H9 (cell line): ENCODE data around the gene LBX2. TPM values are rescaled to one million over a fixed set of nuclear protein-coding genes. Genes with fewer than 3 reads are reported as not detected.

ENCODE experiments used
- DNase-seq: peaks from one replicate; pipeline ENCODE4 v3.0.0-alpha.2; 2017
- H2AFZ ChIP-seq: one replicate; pipeline ENCODE4 v1.6.1; 2013; ENCODE audit warnings: mild to moderate bottlenecking, low read length, control low read depth, moderate library complexity
- H2AK5ac ChIP-seq: 2 replicates; pipeline ENCODE4 v1.6.1; 2013; ENCODE audit warnings: low read length, control low read depth, mixed read lengths; ENCODE audit not compliant: insufficient read length
- H2BK120ac ChIP-seq: one replicate; pipeline ENCODE4 v1.6.1; 2013; ENCODE audit warnings: low read depth, mild to moderate bottlenecking, low read length, control low read depth, inconsistent platforms; ENCODE audit not compliant: poor library complexity, severe bottlenecking
- H2BK12ac ChIP-seq: 2 replicates; pipeline ENCODE4 v1.6.1; 2013; ENCODE audit warnings: low read length, control low read depth, mixed read lengths, low read depth; ENCODE audit not compliant: insufficient read length
- H2BK15ac ChIP-seq: 2 replicates; pipeline ENCODE4 v1.6.1; 2013; ENCODE audit warnings: low read depth, low read length, control low read depth
- H2BK20ac ChIP-seq: one replicate; pipeline ENCODE4 v1.6.1; 2013; ENCODE audit warnings: low read depth, mild to moderate bottlenecking, low read length, control low read depth, inconsistent platforms; ENCODE audit not compliant: poor library complexity, severe bottlenecking
- H2BK5ac ChIP-seq: 2 replicates; pipeline ENCODE4 v1.6.1; 2013; ENCODE audit warnings: low read length, control low read depth, mixed read lengths; ENCODE audit not compliant: insufficient read length
- H3K14ac ChIP-seq: 2 replicates; pipeline ENCODE4 v1.6.1; 2013; ENCODE audit warnings: low read length, control low read depth; ENCODE audit not compliant: insufficient read depth
- H3K18ac ChIP-seq: 2 replicates; pipeline ENCODE4 v1.6.1; 2013; ENCODE audit warnings: low read depth, mild to moderate bottlenecking, mixed read lengths, low read length, control low read depth; ENCODE audit not compliant: insufficient read length
- H3K23ac ChIP-seq: 2 replicates; pipeline ENCODE4 v1.6.1; 2013; ENCODE audit warnings: low read length, control low read depth, mixed read lengths, low read depth; ENCODE audit not compliant: insufficient read length
- H3K23me2 ChIP-seq: 2 replicates; pipeline ENCODE4 v1.6.1; 2013; ENCODE audit warnings: low read depth, mild to moderate bottlenecking, mixed read lengths, low read length, control low read depth; ENCODE audit not compliant: insufficient read length, poor library complexity, severe bottlenecking
- H3K27ac ChIP-seq: 2 replicates; pipeline ENCODE4 v1.5.1; 2013; ENCODE audit warnings: low read length, control low read depth, mixed read lengths, low read depth; ENCODE audit not compliant: insufficient read length
- H3K27me3 ChIP-seq: 2 replicates; pipeline ENCODE4 v1.6.1; 2013; ENCODE audit warnings: low read length, control low read depth, inconsistent platforms; ENCODE audit not compliant: insufficient read depth
- H3K4ac ChIP-seq: 2 replicates; pipeline ENCODE4 v1.6.1; 2013; ENCODE audit warnings: low read depth, mild to moderate bottlenecking, control low read depth, inconsistent platforms, low read length, moderate library complexity
- H3K4me1 ChIP-seq: 2 replicates; pipeline ENCODE4 v1.6.1; 2013; ENCODE audit warnings: low read length, control low read depth, inconsistent platforms; ENCODE audit not compliant: insufficient read depth
- H3K4me2 ChIP-seq: 2 replicates; pipeline ENCODE4 v1.6.1; 2013; ENCODE audit warnings: low read length, control low read depth, mixed read lengths; ENCODE audit not compliant: insufficient read length, insufficient read depth
- H3K56ac ChIP-seq: 2 replicates; pipeline ENCODE4 v1.6.1; 2013; ENCODE audit warnings: low read depth, mild to moderate bottlenecking, mixed read lengths, low read length, control low read depth; ENCODE audit not compliant: insufficient read length
- H3K79me1 ChIP-seq: 2 replicates; pipeline ENCODE4 v1.6.1; 2013; ENCODE audit warnings: low read depth, mild to moderate bottlenecking, moderate library complexity, low read length, control low read depth, inconsistent platforms; ENCODE audit not compliant: insufficient read depth, poor library complexity, severe bottlenecking
- H3K79me2 ChIP-seq: 2 replicates; pipeline ENCODE4 v1.6.1; 2013; ENCODE audit warnings: low read length, control low read depth, inconsistent platforms; ENCODE audit not compliant: insufficient read depth
- H3K9ac ChIP-seq: 2 replicates; pipeline ENCODE4 v1.6.1; 2013; ENCODE audit warnings: low read length, control low read depth, mixed read lengths; ENCODE audit not compliant: insufficient read length; ENCODE audit errors: extremely low read depth
- H3K9me3 ChIP-seq: one replicate; pipeline ENCODE4 v1.6.1; 2013; ENCODE audit warnings: low read depth, low read length, inconsistent platforms; ENCODE audit not compliant: control insufficient read depth
- H3T11ph ChIP-seq: one replicate; pipeline ENCODE4 v1.6.1; 2013; ENCODE audit warnings: mild to moderate bottlenecking, low read length, control low read depth, inconsistent platforms
- H4K20me1 ChIP-seq: one replicate; pipeline ENCODE4 v1.6.1; 2013; ENCODE audit not compliant: control insufficient read depth, insufficient read length, insufficient read depth
- H4K5ac ChIP-seq: 2 replicates; pipeline ENCODE4 v1.6.1; 2013; ENCODE audit warnings: low read depth, mild to moderate bottlenecking, mixed read lengths, low read length, control low read depth; ENCODE audit not compliant: insufficient read length
- H4K8ac ChIP-seq: replicated peaks from 2 replicates; pipeline ENCODE4 v1.6.1; 2013; ENCODE audit warnings: low read length, control low read depth, mixed read lengths, low read depth; ENCODE audit not compliant: insufficient read length
- H4K91ac ChIP-seq: 2 replicates; pipeline ENCODE4 v1.6.1; 2013; ENCODE audit warnings: low read depth, mild to moderate bottlenecking, moderate library complexity, mixed read lengths, low read length, control low read depth; ENCODE audit not compliant: insufficient read length
- H3K27ac Mint-ChIP-seq, 3 experiments: 2 replicates in 2 of 3; 3 replicates in 1 of 3; pipeline ENCODE4 v1.8.0; 2020 to 2021; ENCODE audit warnings: mixed read lengths in 3 of 3, mild to moderate bottlenecking in 1 of 3, moderate library complexity in 1 of 3
- H3K27me3 Mint-ChIP-seq: 2 replicates; pipeline ENCODE4 v1.8.0; 2021; ENCODE audit warnings: low read depth, mild to moderate bottlenecking, moderate library complexity, mixed read lengths
- H3K36me3 Mint-ChIP-seq, 3 experiments: 2 replicates in 2 of 3; 3 replicates in 1 of 3; pipeline ENCODE4 v1.8.0; 2020 to 2021; ENCODE audit warnings: low read depth in 3 of 3, mixed read lengths in 3 of 3; ENCODE audit not compliant: insufficient read depth in 1 of 3
- H3K4me1 Mint-ChIP-seq, 2 experiments: 2 replicates each; pipeline ENCODE4 v1.8.0; 2020; ENCODE audit warnings: mixed read lengths in 2 of 2
- H3K4me3 Mint-ChIP-seq, 2 experiments: 2 replicates in 1 of 2; 3 replicates in 1 of 2; pipeline ENCODE4 v1.8.0; 2020 to 2021; ENCODE audit warnings: mild to moderate bottlenecking in 2 of 2, mixed read lengths in 2 of 2, moderate library complexity in 1 of 2
- H3K9me3 Mint-ChIP-seq, 2 experiments: 2 replicates in 1 of 2; 3 replicates in 1 of 2; pipeline ENCODE4 v1.8.0; 2020; ENCODE audit warnings: mild to moderate bottlenecking in 2 of 2, mixed read lengths in 2 of 2, moderate library complexity in 1 of 2
- CTCF ChIP-seq: fragments of 200-600 bp; sonication (generic); conservative IDR thresholded peaks from 3 replicates; pipeline ENCODE4 v1.8.0; 2021; ENCODE audit warnings: antibody characterized with exemption, mild to moderate bottlenecking
- WGBS: extraction: QIAGEN DNeasy Blood & Tissue Kit; methylation state at CpG from one replicate; pipeline ENCODE4 v1.1.7; 2013; ENCODE audit warnings: missing lambda C conversion rate, low lambda C conversion rate, mixed read lengths; ENCODE audit not compliant: insufficient read length; ENCODE audit errors: extremely low coverage; 5-methylcytosine and 5-hydroxymethylcytosine counted together
- total RNA-seq: library from RNA; stranded (reverse); gene quantifications from 2 replicates; pipeline ENCODE4 v1.2.1, GENCODE V29; 2021

The LBX2 gene
- total RNA-seq, 1 experiment from 2014 or later, result 1.1 TPM

DNA sequence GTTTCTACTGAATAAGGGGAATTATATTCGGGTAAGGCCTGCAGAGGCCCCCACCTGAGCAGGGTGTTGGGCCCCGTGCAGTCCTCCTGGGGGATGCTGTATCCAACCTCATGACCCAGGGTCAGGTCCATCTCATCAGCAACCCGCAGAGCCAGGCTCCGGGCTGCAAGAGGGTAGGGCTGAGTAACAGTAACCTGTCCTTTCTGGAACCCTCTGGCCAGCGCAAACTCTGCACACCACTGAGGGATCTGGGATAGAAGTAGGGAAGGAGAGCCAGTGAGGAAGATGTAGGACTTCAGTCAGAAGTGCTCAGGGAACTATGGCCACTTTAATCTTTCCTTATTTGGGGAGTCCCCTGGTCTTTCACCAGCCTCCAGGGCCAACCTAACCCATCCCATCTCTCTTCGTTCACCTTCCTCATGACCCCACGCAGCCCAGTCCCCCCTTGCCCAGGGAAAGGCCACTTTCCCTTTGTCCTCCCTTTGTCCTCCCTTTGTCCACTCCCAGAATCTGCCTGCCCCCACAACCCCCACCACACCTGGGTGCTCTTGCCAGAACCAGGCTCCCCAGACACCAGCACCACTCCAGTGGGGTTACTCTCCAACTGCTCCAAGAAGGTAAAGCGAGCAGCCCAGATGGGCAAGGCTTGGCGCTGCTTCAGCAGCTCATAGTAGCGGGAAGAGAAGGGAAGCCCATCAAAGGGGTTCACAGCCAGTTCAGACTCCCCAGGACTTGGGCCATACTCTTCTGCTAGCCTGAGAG lies 25.7 kb upstream of the LBX2 start:
- Histone ChIP-seq H3K9me3 (no peaks in the 10 kb centered on the region), H3K79me2 (peaks cover 4% of the 10 kb centered on the region; the same call in 1 of the 2 replicates), H2BK20ac (no peak overlapping the region), H4K20me1 (no peaks in the 10 kb centered on the region), H3K9ac (no peak overlapping the region), H2BK15ac (no peak overlapping the region), H2BK12ac (no peak overlapping the region), H3K4ac (no peak overlapping the region), H4K5ac (no peak overlapping the region), H3K4me1 (peaks cover 4% of the 10 kb centered on the region; the same call in 1 of the 2 replicates), H3K79me1 (peaks cover 4% of the 10 kb centered on the region), H3K4me2 (no peak overlapping the region), H3K27ac (no peak overlapping the region), H3K18ac (no peak overlapping the region), H2AK5ac (no peak overlapping the region), H2AFZ (no peak overlapping the region), H3K14ac (no peak overlapping the region), H3K23me2 (peaks cover 8% of the 10 kb centered on the region), H3K27me3 (peaks cover 3% of the 10 kb centered on the region; the same call in 1 of the 2 replicates), H3K56ac (no peak overlapping the region), H4K8ac (no peak overlapping the region), H2BK120ac (no peak overlapping the region), H3K23ac (no peak overlapping the region), H2BK5ac (no peak overlapping the region), H3T11ph (no peak overlapping the region), H4K91ac (no peak overlapping the region)
- no peak overlapping the region for H3K27ac Mint-ChIP-seq
- H3K4me1 Mint-ChIP-seq, result peaks cover 12 to 14% of the 10 kb centered on the region in 2 experiments
- TF ChIP-seq CTCF, result no peak
- WGBS, result no CpG with 5 or more reads among the region's 10 CpGs
- no peak overlapping the region for H3K4me3 Mint-ChIP-seq
- H3K36me3 Mint-ChIP-seq, result peaks cover 23 to 32% (median 30%) of the 10 kb centered on the region in 3 experiments
- no peak for DNase-seq
- H3K27me3 Mint-ChIP-seq, result peaks cover 34% of the 10 kb centered on the region
- no peaks in the 10 kb centered on the region; a peak in 1 of 5 replicates for H3K9me3 Mint-ChIP-seq
